GM18499 (cell line): ENCODE data around the gene POLA1.
"Not testable (repeated sequence)": the region's sequence is repeated elsewhere in the genome, so short reads cannot be mapped to it uniquely, and the experiment has no call there.

Experiments
- ATAC-seq: cut with Tn5 transposase; IDR thresholded peaks from one replicate; pipeline ENCODE4 v1.9.1; 2021; ENCODE audit warnings: moderate number of reproducible peaks; ENCODE audit not compliant: insufficient read depth, unreplicated experiment

POLA1 gene, protein sequence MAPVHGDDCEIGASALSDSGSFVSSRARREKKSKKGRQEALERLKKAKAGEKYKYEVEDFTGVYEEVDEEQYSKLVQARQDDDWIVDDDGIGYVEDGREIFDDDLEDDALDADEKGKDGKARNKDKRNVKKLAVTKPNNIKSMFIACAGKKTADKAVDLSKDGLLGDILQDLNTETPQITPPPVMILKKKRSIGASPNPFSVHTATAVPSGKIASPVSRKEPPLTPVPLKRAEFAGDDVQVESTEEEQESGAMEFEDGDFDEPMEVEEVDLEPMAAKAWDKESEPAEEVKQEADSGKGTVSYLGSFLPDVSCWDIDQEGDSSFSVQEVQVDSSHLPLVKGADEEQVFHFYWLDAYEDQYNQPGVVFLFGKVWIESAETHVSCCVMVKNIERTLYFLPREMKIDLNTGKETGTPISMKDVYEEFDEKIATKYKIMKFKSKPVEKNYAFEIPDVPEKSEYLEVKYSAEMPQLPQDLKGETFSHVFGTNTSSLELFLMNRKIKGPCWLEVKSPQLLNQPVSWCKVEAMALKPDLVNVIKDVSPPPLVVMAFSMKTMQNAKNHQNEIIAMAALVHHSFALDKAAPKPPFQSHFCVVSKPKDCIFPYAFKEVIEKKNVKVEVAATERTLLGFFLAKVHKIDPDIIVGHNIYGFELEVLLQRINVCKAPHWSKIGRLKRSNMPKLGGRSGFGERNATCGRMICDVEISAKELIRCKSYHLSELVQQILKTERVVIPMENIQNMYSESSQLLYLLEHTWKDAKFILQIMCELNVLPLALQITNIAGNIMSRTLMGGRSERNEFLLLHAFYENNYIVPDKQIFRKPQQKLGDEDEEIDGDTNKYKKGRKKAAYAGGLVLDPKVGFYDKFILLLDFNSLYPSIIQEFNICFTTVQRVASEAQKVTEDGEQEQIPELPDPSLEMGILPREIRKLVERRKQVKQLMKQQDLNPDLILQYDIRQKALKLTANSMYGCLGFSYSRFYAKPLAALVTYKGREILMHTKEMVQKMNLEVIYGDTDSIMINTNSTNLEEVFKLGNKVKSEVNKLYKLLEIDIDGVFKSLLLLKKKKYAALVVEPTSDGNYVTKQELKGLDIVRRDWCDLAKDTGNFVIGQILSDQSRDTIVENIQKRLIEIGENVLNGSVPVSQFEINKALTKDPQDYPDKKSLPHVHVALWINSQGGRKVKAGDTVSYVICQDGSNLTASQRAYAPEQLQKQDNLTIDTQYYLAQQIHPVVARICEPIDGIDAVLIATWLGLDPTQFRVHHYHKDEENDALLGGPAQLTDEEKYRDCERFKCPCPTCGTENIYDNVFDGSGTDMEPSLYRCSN (N-terminal part only)

GRCh38 chrX:24693453-24694202 lies at the start of gene POLA1:
Gene POLA1, plus strand, starts transcription at chrX:24693918. Its CDS starts 44 bp downstream, at chrX:24693962.
- ATAC-seq = peak; percentile 67

DNA sequence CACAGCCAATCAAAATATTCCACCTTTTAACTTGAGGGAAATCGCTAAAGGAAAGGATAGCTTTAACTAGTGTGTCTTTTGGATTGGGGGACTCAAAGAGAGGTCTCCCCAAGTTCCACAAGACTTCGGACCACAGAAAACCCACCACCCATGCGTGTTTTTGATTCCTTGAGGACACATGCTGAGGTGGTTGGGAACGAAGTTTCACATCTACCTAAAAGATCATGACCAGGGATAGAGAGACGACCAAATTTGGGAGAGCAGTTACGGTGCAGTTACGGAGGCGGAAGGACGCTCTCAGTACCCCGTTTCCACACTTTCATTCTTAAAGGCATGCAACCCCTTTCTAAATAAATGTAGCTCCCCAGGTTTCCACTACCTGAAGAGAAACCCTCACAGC lies 47.7 kb upstream of the POLA1 start:
- no peak for ATAC-seq

- no peak for ATAC-seq
Measured at GRCh38 chrX:24646745-24647182, 47.0 kb upstream of the POLA1 start.

- no peak for ATAC-seq
Measured at GRCh38 chrX:24647257-24648058, 46.3 kb upstream of the POLA1 start, which contains the start of gene PCYT1B. Gene PCYT1B, minus strand, starts transcription at chrX:24647347. Its CDS starts 242 bp downstream, at chrX:24647105.

DNA sequence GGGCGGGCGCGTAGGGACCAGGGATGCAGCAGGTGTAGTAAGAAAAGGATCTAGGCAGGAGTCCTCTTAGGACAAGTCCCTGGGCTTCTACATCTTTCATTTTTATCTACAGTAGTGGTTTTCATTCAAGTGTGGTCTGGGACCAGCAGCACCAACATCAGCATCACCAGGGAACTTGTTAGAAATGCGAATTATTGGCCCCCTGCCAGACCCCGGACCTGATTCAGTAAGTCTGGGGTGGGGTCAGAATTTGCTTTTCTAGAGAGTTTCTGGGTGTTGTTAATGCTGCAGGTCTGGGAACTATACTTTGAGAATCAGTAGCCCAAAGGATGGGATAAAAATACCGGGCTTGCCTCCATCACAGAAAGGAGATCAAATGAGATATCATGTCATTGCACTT lies 45.2 kb upstream of the POLA1 start:
- no peak for ATAC-seq

GRCh38 chrX:24651783-24652182 lies 41.9 kb upstream of the POLA1 start:
- ATAC-seq = no peak

GRCh38 chrX:24655679-24656078 lies 38.0 kb upstream of the POLA1 start:
- not testable (repeated sequence) for ATAC-seq

GRCh38 chrX:24657671-24658386 lies 35.9 kb upstream of the POLA1 start:
- no peak for ATAC-seq

DNA sequence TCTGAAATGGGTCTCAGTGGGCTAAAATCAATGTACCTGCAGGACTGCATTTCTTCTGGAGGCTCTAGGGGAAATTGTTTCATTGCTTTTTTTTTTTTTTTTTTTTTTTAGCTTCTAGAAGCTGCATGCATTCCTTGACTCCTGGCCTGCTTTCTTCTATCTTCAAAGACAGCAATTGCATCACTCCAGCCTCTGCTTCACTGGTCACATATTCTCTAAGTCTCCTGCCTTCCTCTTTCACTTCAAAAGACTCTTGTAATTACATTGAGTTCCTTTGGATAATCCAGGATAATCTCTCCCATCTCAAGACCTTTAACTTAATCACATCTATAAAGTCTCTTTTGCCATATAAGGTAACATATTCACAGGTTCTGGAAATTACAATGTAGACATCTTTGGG lies 35.3 kb upstream of the POLA1 start:
- no peak for ATAC-seq

DNA sequence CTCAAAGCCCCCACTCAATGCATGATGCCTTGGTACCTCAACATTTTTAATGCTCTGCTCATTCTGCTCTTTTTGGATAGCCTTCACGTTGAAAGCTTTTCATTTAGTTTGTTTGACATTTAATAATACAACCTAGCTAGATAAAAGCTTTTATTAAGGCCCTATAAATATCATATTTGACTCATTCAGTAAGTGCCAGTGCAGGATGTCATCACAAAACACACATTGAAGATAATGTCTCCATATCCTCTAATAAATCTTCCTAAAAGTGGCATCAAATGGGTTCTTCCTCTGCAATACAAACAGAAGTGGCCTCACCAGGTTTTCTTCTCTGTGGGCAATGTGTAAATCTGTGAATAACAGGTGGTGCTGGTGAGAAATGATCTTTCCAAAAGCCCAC lies 34.6 kb upstream of the POLA1 start:
- ATAC-seq = no peak

GRCh38 chrX:24659646-24660045 lies 34.1 kb upstream of the POLA1 start:
- ATAC-seq = no peak

DNA sequence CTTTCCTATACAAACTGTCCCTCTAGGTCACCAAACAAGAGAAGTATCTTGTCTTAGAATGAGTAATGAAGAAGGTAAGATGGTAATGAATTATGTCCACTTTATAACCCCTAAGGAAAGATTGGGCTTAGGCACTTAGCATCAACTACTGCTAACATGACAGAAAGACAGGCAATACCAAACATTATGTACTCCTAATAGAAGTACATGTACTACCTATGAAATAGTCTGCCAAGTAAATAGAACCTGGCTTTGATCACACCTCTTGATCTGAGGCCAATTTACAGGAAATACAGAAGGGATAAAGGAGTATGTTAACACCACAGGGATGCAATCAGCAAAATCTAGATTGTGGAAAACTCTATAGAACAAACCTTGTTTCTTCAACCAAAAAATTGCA lies 32.4 kb upstream of the POLA1 start:
- no peak for ATAC-seq

- ATAC-seq = no peak
Measured at GRCh38 chrX:24662352-24662751, 31.4 kb upstream of the POLA1 start.

DNA sequence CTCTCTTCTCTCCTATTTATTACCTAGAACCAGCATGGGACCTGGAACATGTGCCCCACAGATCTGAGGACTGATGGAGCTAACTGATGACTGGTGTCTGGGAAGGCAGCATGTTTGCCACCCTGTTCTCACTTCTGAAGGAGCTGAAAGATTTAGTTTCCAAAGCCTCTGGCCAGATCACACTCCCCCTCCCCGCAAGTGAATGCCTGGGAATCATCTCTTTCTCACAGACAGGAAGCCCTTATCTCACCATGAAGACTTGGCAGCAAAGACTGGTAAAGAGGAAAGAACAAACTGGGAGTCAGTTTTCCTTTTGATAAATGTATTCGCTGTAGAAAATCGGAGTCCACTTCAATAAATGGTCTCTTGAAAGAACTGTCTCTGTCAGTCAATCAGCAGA lies 25.6 kb upstream of the POLA1 start:
- no peak for ATAC-seq

- ATAC-seq = no peak
Measured at GRCh38 chrX:24672701-24673190, 21.0 kb upstream of the POLA1 start.

DNA sequence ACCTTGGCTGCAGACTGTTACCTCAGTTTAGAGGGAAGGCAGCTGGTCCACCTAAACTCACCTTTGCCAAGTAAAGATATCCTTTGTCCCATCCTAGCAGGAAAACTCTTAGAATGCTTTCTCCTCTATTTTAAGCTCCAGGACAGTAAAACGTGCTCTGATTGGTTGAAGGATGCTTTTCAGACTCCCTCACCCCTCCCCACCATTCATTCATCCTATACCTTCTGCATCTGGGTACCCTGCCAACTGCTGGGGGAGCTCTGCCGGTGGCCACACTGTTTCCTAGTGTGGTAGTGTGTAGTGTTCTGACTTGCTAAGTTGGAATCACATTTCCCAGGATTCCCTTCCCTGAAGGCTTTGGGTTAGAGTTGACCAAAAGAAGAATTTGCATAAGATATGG lies 20.3 kb upstream of the POLA1 start:
- no peak for ATAC-seq

- no peak for ATAC-seq
Measured at GRCh38 chrX:24676403-24677024, 17.2 kb upstream of the POLA1 start.
